H7 (cell line): ENCODE results near the gene HYCC2. TPM values are rescaled to one million over a fixed set of nuclear protein-coding genes. Genes with fewer than 3 reads are reported as not detected.
"Not testable (repeated sequence)": the region's sequence is repeated elsewhere in the genome, so short reads cannot be mapped to it uniquely, and the experiment has no call there.

Source experiments
- DNase-seq: peaks from one replicate; pipeline ENCODE4 v3.0.0; 2012
- H3K27me3 ChIP-seq: 2 replicates; pipeline ENCODE4 v1.6.0; 2011; ENCODE audit warnings: mild to moderate bottlenecking, low read length; ENCODE audit not compliant: control insufficient read depth, insufficient read depth
- H3K36me3 ChIP-seq: replicated peaks from 2 replicates; pipeline ENCODE4 v1.5.1; 2011; ENCODE audit warnings: low read length; ENCODE audit not compliant: control insufficient read depth, insufficient read depth
- H3K4me3 ChIP-seq: 2 replicates; pipeline ENCODE4 v1.5.1; 2011; ENCODE audit warnings: low read depth, mild to moderate bottlenecking, control low read depth, low read length, moderate library complexity; ENCODE audit not compliant: insufficient read depth
- total RNA-seq: library from RNA; depleted of rRNA; stranded (reverse); fragments of >200 nt; shearing (Covaris generic); gene quantifications from 2 replicates; pipeline ENCODE4 v1.2.3, GENCODE V29; 2014; rRNA removed

Gene HYCC2
- total RNA-seq, 1 experiment from 2014 or later, result 5.7 TPM

DNA sequence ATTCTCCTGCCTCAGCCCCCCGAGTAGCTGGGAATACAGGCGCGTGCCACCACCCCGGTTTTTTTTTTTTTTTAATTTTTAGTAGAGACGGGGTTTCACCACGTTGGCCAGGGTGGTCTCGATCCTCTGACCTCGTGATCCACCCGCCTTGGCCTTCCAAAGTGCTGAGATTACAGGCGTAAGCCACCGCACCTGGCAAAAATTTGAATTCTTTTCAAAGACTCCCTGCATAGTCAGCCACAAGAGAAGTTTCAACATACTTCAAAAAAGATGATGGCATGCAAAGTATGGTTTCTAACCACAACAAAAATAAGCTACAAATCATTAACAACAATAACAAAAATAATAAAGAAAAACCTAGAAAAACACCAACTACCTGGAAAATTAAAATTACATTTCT lies 22.0 kb downstream of the HYCC2 start:
- H3K27me3 ChIP-seq, result no peaks in the 10 kb centered on the region
- no peaks in the 10 kb centered on the region for H3K36me3 ChIP-seq
- no peak overlapping the region for H3K4me3 ChIP-seq
- no peak for DNase-seq

GRCh38 chr2:201046881-201047280 lies 24.6 kb downstream of the HYCC2 start:
- H3K27me3 ChIP-seq, result no peaks in the 10 kb centered on the region
- H3K36me3 ChIP-seq, result no peaks in the 10 kb centered on the region
- no peak overlapping the region for H3K4me3 ChIP-seq
- DNase-seq, result no peak

DNA sequence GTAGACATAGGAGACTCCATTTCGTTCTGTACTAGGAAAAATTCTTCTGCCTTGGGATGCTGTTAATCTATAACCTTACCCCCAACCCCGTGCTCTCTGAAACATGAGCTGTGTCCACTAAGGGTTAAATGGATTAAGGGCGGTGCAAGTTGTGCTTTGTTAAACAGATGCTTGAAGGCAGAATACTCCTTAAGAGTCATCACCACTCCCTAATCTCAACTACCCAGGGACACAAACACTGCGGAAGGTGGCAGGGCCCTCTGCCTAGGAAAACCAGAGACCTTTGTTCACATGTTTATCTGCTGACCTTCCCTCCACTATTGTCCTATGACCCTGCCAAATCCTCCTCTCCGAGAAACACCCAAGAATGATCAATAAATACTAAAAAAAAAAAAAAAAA lies 28.4 kb downstream of the HYCC2 start:
- DNase-seq, H3K4me3 ChIP-seq, H3K27me3 ChIP-seq, H3K36me3 ChIP-seq: not testable (repeated sequence)

GRCh38 chr2:201042451-201042850 lies 29.0 kb downstream of the HYCC2 start:
- DNase-seq, result not testable (repeated sequence)

GRCh38 chr2:201040867-201041628 lies 30.4 kb downstream of the HYCC2 start:
- no peak for DNase-seq
- H3K4me3 ChIP-seq, result no peak overlapping the region
- no peaks in the 10 kb centered on the region for H3K27me3 ChIP-seq
- no peaks in the 10 kb centered on the region for H3K36me3 ChIP-seq

More at GRCh38 chr2:201042451-201042850, 29.0 kb downstream of the HYCC2 start:
- H3K27me3 ChIP-seq, H3K36me3 ChIP-seq, H3K4me3 ChIP-seq: not testable (repeated sequence)

GRCh38 chr2:201038855-201039254 lies 32.6 kb downstream of the HYCC2 start:
- DNase-seq, result no peak
- Histone ChIP-seq H3K36me3 (no peaks in the 10 kb centered on the region), H3K4me3 (no peak overlapping the region), H3K27me3 (no peaks in the 10 kb centered on the region)

GRCh38 chr2:201038361-201038760 lies 33.1 kb downstream of the HYCC2 start:
- DNase-seq, result not testable (repeated sequence)

DNA sequence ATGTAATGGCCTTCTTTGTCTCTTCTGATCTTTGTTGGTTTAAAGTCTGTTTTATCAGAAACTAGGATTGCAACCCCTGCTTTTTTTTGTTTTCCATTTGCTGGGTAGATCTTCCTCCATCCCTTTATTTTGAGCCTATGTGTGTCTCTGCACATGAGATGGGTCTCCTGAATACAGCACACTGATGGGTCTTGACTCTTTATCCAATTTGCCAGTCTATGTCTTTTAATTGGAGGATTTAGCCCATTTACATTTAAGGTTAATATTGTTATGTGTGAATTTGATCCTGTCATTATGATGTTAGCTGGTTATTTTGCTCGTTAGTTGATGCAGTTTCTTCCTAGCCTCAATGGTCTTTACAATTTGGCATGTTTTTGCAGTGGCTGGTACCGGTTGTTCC lies 37.1 kb downstream of the HYCC2 start:
- not testable (repeated sequence) for H3K36me3 ChIP-seq, H3K27me3 ChIP-seq

More at GRCh38 chr2:201038361-201038760, 33.1 kb downstream of the HYCC2 start:
- H3K4me3 ChIP-seq, H3K27me3 ChIP-seq, H3K36me3 ChIP-seq: not testable (repeated sequence)

DNA sequence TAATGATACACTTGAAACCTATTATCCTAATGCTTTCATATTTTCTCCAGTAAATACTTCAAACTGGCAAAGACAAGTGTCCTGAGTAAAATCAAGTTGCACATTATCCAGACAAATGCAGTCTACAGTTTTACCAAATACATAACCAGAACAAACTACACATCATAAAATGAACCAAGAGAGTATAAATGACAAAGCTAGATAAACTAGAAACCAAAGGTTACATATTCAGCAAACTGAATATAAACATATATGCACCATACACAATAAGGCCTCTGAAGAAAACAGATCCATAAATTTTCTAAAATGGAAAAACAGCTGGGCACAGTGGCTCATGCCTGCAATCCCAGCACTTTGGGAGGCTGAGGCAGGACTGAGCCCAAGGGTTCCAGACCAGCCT lies 47.0 kb downstream of the HYCC2 start:
- Histone ChIP-seq H3K36me3 (no peaks in the 10 kb centered on the region), H3K27me3 (no peaks in the 10 kb centered on the region), H3K4me3 (no peak overlapping the region)
- no peak for DNase-seq

More for the DNA sequence above, 37.1 kb downstream of the HYCC2 start:
- not testable (repeated sequence) for H3K4me3 ChIP-seq, DNase-seq

GRCh38 chr2:201021914-201022313 lies 49.6 kb downstream of the HYCC2 start:
- Histone ChIP-seq H3K4me3 (no peak overlapping the region), H3K27me3 (no peaks in the 10 kb centered on the region), H3K36me3 (no peaks in the 10 kb centered on the region)
- DNase-seq, result no peak

Other genes with a start within 250 kb of the HYCC2 start
- gene CLK1, start 207.0 kb downstream of the HYCC2 start, total RNA-seq, result 14.7 and 36.0 TPM in 2 replicates
- gene PPIL3, start 182.6 kb downstream of the HYCC2 start, total RNA-seq, result 33.4 and 34.6 TPM in 2 replicates
- gene NIF3L1, start 182.3 kb downstream of the HYCC2 start, total RNA-seq, result 73.9 and 91.9 TPM in 2 replicates
- 24.3 and 44.7 TPM in 2 replicates for gene ORC2, start 108.0 kb downstream of the HYCC2 start, total RNA-seq
- gene NDUFB3, start 330 bp upstream of the HYCC2 start, total RNA-seq, result 45.7 and 56.7 TPM in 2 replicates
- gene CFLAR, start 44.5 kb upstream of the HYCC2 start, total RNA-seq, result 9.0 and 18.3 TPM in 2 replicates
- 5.1 and 5.4 TPM in 2 replicates for gene CASP10, start 111.5 kb upstream of the HYCC2 start, total RNA-seq
- 16.1 and 16.9 TPM in 2 replicates for gene CASP8, start 188.9 kb upstream of the HYCC2 start, total RNA-seq